Peyer's patch (tissue), 4 donors: ENCODE results near the gene SLC9A8. TPM values are rescaled to one million over a fixed set of nuclear protein-coding genes. Genes with fewer than 3 reads are reported as not detected.

ENCODE experiments used
- DNase-seq, 3 donors: peaks; one replicate each; pipeline ENCODE4 v3.0.0-alpha.2; 2017 to 2019
- H3K27ac ChIP-seq, 4 donors: fragments of 200-600 bp; sonication (generic); one replicate each; pipeline ENCODE4 v1.5.1; 2016 to 2019
- H3K27me3 ChIP-seq, 2 donors: fragments of 200-600 bp; sonication (generic); one replicate each; pipeline ENCODE4 v1.5.1; 2019
- H3K36me3 ChIP-seq, 3 donors: fragments of 200-600 bp; sonication (generic); one replicate each; pipeline ENCODE4 v1.5.1; 2016 to 2019
- H3K4me1 ChIP-seq, 4 donors: fragments of 200-600 bp; sonication (generic); one replicate each; pipeline ENCODE4 v1.5.1; 2016 to 2019
- H3K4me3 ChIP-seq, 4 donors: fragments of 200-600 bp; sonication (generic); 1 replicate in 3 of 4; 2 replicates in 1 of 4; pipeline ENCODE4 v1.5.1; 2016 to 2019; ENCODE audit warnings: mild to moderate bottlenecking in 1 of 4
- H3K9me3 ChIP-seq, 4 donors: fragments of 200-600 bp; sonication (generic); one replicate each; pipeline ENCODE4 v1.5.1; 2016 to 2019; ENCODE audit warnings: mild to moderate bottlenecking in 1 of 4
- POLR2A ChIP-seq, 2 donors: fragments of 450-650 bp; IDR thresholded peaks; one replicate each; pipeline ENCODE4 v1.5.1; 2017; ENCODE audit warnings: antibody characterized with exemption in 2 of 2, mild to moderate bottlenecking in 2 of 2, moderate library complexity in 2 of 2
- total RNA-seq, 4 donors: library from RNA; depleted of rRNA; stranded (reverse); fragments of >200 nt; gene quantifications; one replicate each; pipeline ENCODE4 v1.1.0, GENCODE V29; 2016
- TF ChIP-seq, protein P1 (sequence below), 6 experiments: fragments of 450-650 bp in 4 of 6; fragments of 200-600 bp in 2 of 6; sonication (generic) in 1 of 6; IDR thresholded peaks; one replicate each; pipeline ENCODE4 v1.5.1; 2017 to 2019; ENCODE audit warnings: antibody characterized with exemption in 6 of 6, mild to moderate bottlenecking in 3 of 6, moderate library complexity in 1 of 6

Gene SLC9A8
- total RNA-seq, 4 donors from 2014 or later = 15.6 to 24.4 (median 19.8) TPM

DNA sequence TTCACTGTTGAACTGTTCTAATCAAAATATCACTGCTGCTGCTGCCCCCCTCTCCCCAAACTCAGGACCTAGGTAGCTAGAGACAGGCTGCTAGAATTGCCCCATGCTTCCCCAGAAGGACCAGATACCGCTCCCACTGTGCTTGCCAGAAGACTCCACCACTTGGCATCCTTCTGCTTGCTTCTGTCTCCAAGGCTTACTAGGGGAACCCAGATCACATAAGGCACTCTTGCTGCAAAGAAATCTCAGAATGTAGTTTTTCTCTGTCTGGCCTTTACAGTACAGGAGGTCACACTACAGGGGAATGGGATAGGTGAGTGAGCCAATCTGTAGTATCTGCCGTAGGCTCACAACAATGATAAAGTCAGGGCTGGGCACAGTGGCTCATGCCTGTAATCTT, 21.5 kb upstream of the SLC9A8 start:
- Histone ChIP-seq H3K27ac (peak overlapping the region in 2 of 4 donors; percentile 19 to 53), H3K9me3 (no peaks in the 10 kb centered on the region), H3K4me1 (peaks cover 0 to 28% (median 7%) of the 10 kb centered on the region in 4 donors), H3K4me3 (no peak overlapping the region), H3K36me3 (no peaks in the 10 kb centered on the region), H3K27me3 (no peaks in the 10 kb centered on the region)
- TF ChIP-seq, protein P1, sequence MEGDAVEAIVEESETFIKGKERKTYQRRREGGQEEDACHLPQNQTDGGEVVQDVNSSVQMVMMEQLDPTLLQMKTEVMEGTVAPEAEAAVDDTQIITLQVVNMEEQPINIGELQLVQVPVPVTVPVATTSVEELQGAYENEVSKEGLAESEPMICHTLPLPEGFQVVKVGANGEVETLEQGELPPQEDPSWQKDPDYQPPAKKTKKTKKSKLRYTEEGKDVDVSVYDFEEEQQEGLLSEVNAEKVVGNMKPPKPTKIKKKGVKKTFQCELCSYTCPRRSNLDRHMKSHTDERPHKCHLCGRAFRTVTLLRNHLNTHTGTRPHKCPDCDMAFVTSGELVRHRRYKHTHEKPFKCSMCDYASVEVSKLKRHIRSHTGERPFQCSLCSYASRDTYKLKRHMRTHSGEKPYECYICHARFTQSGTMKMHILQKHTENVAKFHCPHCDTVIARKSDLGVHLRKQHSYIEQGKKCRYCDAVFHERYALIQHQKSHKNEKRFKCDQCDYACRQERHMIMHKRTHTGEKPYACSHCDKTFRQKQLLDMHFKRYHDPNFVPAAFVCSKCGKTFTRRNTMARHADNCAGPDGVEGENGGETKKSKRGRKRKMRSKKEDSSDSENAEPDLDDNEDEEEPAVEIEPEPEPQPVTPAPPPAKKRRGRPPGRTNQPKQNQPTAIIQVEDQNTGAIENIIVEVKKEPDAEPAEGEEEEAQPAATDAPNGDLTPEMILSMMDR (IDR thresholded peaks at IDR 0.05) = no peak
- TF ChIP-seq POLR2A (IDR thresholded peaks at IDR 0.05) = no peak
- DNase-seq = no peak

DNA sequence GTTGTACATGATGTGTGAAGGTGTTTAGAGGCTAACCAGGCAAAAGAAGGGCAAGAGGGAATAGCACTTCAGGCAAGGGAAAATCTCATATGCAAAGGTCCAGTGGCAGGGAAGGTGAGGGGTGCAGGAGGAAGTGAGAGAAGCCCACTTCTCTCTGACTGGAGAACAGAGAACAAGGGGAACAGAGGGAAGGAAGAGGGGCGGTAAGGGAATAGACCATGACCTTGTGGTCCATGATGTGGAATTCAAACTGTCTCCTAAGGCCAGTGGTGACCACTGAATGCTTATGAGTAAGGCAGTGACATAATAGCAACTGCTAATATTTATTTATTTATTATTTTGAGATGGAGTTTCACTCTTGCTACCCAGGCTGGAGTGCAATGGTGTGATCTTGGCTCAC, 20.6 kb upstream of the SLC9A8 start:
- DNase-seq = no peak
- TF ChIP-seq, protein P1 (IDR thresholded peaks at IDR 0.05) = no peak
- no peak for TF ChIP-seq POLR2A (IDR thresholded peaks at IDR 0.05)
- no peaks in the 10 kb centered on the region for H3K9me3 ChIP-seq

DNA sequence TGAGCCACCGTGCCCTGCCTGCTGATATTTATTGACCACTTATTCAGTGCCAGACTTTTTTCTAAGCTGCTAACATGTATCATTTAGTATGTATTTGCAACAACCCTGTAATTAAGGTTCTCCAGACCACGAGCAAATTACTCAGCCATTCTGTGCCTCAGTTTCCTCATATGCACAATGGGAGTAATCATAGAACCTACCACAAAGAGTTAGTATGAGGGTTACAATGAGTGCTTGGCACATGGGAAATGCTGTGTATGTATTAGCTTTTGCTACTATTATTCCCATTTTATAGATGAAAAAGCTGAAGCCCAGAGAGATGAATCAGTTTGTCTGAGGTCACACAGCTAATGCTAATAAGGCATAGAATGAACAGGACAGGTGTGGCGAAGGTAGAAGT, 20.0 kb upstream of the SLC9A8 start:
- no peak for TF ChIP-seq POLR2A (IDR thresholded peaks at IDR 0.05)
- TF ChIP-seq, protein P1 (IDR thresholded peaks at IDR 0.05) = no peak
- Histone ChIP-seq H3K27ac (no peak overlapping the region), H3K4me1 (peaks cover 0 to 32% (median 7%) of the 10 kb centered on the region in 4 donors), H3K27me3 (no peaks in the 10 kb centered on the region), H3K4me3 (no peak overlapping the region), H3K36me3 (no peaks in the 10 kb centered on the region), H3K9me3 (no peaks in the 10 kb centered on the region)
- DNase-seq = no peak

More for the DNA sequence above, 20.6 kb upstream of the SLC9A8 start:
- Histone ChIP-seq H3K27me3 (no peaks in the 10 kb centered on the region), H3K27ac (no peak overlapping the region), H3K4me1 (peaks cover 0 to 32% (median 7%) of the 10 kb centered on the region in 4 donors), H3K36me3 (no peaks in the 10 kb centered on the region), H3K4me3 (no peak overlapping the region)

DNA sequence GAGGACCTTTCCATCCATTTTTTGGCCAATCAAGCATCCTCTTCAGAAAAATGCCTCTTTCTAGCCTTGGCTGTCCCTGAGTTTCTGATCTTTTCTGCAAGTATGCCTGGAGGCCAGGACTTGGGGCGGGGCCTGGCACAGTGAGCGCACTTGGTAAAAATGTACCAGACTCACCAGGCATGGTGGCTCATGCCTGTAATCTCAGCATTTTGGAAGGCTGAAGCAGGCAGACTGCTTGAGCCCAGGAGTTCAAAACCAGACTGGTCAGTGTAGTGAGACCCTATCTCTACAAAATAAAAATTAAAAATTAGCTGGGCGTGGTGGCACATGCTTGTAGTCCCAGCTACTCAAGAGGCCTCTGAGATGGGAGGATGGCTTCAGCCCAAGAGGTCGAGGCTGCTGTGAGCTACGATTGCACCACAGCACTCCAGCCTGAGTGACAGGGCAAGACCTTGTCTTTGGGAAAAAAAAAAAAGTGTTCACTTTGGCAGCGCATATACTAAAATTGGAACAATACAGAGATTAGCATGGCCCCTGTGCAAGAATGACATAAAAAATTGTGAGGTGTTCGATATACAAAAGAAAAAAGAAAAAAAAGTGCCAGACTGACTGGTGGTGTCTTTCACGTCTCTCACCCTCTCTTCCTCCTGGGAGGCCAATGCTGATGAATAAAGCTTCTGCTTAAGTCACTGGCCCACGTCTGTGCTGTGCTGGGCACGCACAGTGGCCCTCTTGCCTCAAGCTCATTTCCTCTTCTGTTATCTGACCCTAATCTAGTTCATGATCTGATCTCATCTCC, 18.1 kb upstream of the SLC9A8 start:
- TF ChIP-seq, protein P1 (IDR thresholded peaks at IDR 0.05) = no peak
- TF ChIP-seq POLR2A (IDR thresholded peaks at IDR 0.05) = no peak
- peaks cover 0 to 32% (median 5%) of the 10 kb centered on the region in 4 donors for H3K4me1 ChIP-seq
- DNase-seq = peak in 1 of 3 donors; percentile 14
- peak overlapping the region in 3 of 4 donors; percentile 61 to 87 (median 82) for H3K27ac ChIP-seq
- H3K9me3 ChIP-seq = no peaks in the 10 kb centered on the region
- no peaks in the 10 kb centered on the region for H3K36me3 ChIP-seq
- no peak overlapping the region for H3K4me3 ChIP-seq
- H3K27me3 ChIP-seq = no peaks in the 10 kb centered on the region

DNA sequence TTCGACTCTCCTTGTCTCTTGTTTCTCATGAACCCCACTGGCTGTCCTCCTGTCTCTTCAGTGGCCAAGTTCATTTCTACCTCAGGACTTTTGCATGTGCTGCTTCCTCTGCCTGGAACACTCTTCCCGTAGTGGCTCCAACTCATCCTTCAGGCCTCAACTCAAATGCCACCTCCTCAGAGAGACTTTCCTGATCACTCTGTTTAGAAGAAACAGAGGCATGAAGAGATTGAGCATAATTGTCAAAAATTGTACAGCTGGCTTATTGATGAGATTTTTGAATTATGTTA, 17.5 kb upstream of the SLC9A8 start:
- no peak for DNase-seq
- Histone ChIP-seq H3K27ac (peak overlapping the region in 2 of 4 donors; percentile 61 to 82), H3K4me1 (peaks cover 0 to 27% (median 5%) of the 10 kb centered on the region in 4 donors), H3K27me3 (no peaks in the 10 kb centered on the region), H3K36me3 (no peaks in the 10 kb centered on the region), H3K9me3 (no peaks in the 10 kb centered on the region), H3K4me3 (no peak overlapping the region)
- TF ChIP-seq, protein P1 (IDR thresholded peaks at IDR 0.05) = no peak
- TF ChIP-seq POLR2A (IDR thresholded peaks at IDR 0.05) = no peak
